IPS-18a (cell line): ENCODE results near the gene GOLGA6L2.

ENCODE experiments used
- H3K27ac ChIP-seq: one replicate; pipeline ENCODE4 v1.5.1; 2013; ENCODE audit warnings: low read length
- H3K27me3 ChIP-seq: one replicate; pipeline ENCODE4 v1.6.1; 2013; ENCODE audit warnings: mild to moderate bottlenecking, low read length; ENCODE audit not compliant: control insufficient read depth, insufficient read depth
- H3K36me3 ChIP-seq: one replicate; pipeline ENCODE4 v1.6.1; 2013; ENCODE audit warnings: low read depth, low read length; ENCODE audit not compliant: control insufficient read depth
- H3K4me1 ChIP-seq: one replicate; pipeline ENCODE4 v1.6.1; 2013; ENCODE audit warnings: low read depth, low read length; ENCODE audit not compliant: control insufficient read depth
- H3K4me3 ChIP-seq: one replicate; pipeline ENCODE4 v1.5.1; 2013; ENCODE audit warnings: low read length
- H3K9ac ChIP-seq: one replicate; pipeline ENCODE4 v1.6.1; 2013; ENCODE audit warnings: mild to moderate bottlenecking, low read length, moderate library complexity
- H3K9me3 ChIP-seq: one replicate; pipeline ENCODE4 v1.6.1; 2013; ENCODE audit warnings: low read depth, low read length; ENCODE audit not compliant: control insufficient read depth

The GOLGA6L2 gene

GRCh38 chr15:23447107-23447500 lies at the start of gene GOLGA6L2:
Gene GOLGA6L2, minus strand, starts transcription at chr15:23447243. Its CDS starts 62 bp downstream, at chr15:23447181.
- Histone ChIP-seq H3K4me3 (no peak within 1 kb of the TSS), H3K27ac (no peak within 1 kb of the TSS), H3K9me3 (peaks cover 11% of the 10 kb centered on the region), H3K9ac (no peak within 1 kb of the TSS), H3K27me3 (no peaks in the 10 kb centered on the region), H3K4me1 (no peaks in the 10 kb centered on the region), H3K36me3 (no peaks in the 10 kb centered on the region)

- Histone ChIP-seq H3K4me1 (no peaks in the 10 kb centered on the region), H3K9ac (no peak overlapping the region), H3K4me3 (no peak overlapping the region), H3K9me3 (peaks cover 7% of the 10 kb centered on the region), H3K36me3 (no peaks in the 10 kb centered on the region), H3K27ac (no peak overlapping the region), H3K27me3 (no peaks in the 10 kb centered on the region)
Measured at GRCh38 chr15:23484870-23485269, 37.8 kb upstream of the GOLGA6L2 start.

GRCh38 chr15:23483821-23484299 lies 36.8 kb upstream of the GOLGA6L2 start:
- Histone ChIP-seq H3K4me1 (no peaks in the 10 kb centered on the region), H3K27ac (no peak overlapping the region), H3K4me3 (no peak overlapping the region), H3K9me3 (peaks cover 2% of the 10 kb centered on the region), H3K9ac (no peak overlapping the region), H3K36me3 (no peaks in the 10 kb centered on the region), H3K27me3 (no peaks in the 10 kb centered on the region)

GRCh38 chr15:23482764-23483489 lies 35.9 kb upstream of the GOLGA6L2 start:
- H3K9me3 ChIP-seq, result peaks cover 2% of the 10 kb centered on the region
- no peaks in the 10 kb centered on the region for H3K4me1 ChIP-seq
- no peaks in the 10 kb centered on the region for H3K36me3 ChIP-seq
- H3K27ac ChIP-seq, result no peak overlapping the region
- H3K9ac ChIP-seq, result no peak overlapping the region
- H3K27me3 ChIP-seq, result no peaks in the 10 kb centered on the region
- no peak overlapping the region for H3K4me3 ChIP-seq

- no peaks in the 10 kb centered on the region for H3K36me3 ChIP-seq
- no peak overlapping the region for H3K27ac ChIP-seq
- no peak overlapping the region for H3K4me3 ChIP-seq
Measured at GRCh38 chr15:23482228-23482627, 35.2 kb upstream of the GOLGA6L2 start.

GRCh38 chr15:23477920-23478319 lies 30.9 kb upstream of the GOLGA6L2 start:
- Histone ChIP-seq H3K4me3 (no peak overlapping the region), H3K9ac (no peak overlapping the region), H3K9me3 (peaks cover 5% of the 10 kb centered on the region), H3K27ac (no peak overlapping the region), H3K36me3 (no peaks in the 10 kb centered on the region), H3K4me1 (no peaks in the 10 kb centered on the region), H3K27me3 (no peaks in the 10 kb centered on the region)

More at GRCh38 chr15:23482228-23482627, 35.2 kb upstream of the GOLGA6L2 start:
- Histone ChIP-seq H3K4me1 (no peaks in the 10 kb centered on the region), H3K9ac (no peak overlapping the region), H3K9me3 (peaks cover under 1% of the 10 kb centered on the region), H3K27me3 (no peaks in the 10 kb centered on the region)

- Histone ChIP-seq H3K9ac (no peak overlapping the region), H3K4me1 (no peaks in the 10 kb centered on the region), H3K27me3 (no peaks in the 10 kb centered on the region), H3K27ac (no peak overlapping the region), H3K9me3 (peaks cover 5% of the 10 kb centered on the region), H3K4me3 (no peak overlapping the region), H3K36me3 (no peaks in the 10 kb centered on the region)
Measured at GRCh38 chr15:23472678-23473077, 25.6 kb upstream of the GOLGA6L2 start.

GRCh38 chr15:23472033-23472432 lies 25.0 kb upstream of the GOLGA6L2 start:
- no peaks in the 10 kb centered on the region for H3K4me1 ChIP-seq
- H3K36me3 ChIP-seq, result no peaks in the 10 kb centered on the region
- H3K27me3 ChIP-seq, result no peaks in the 10 kb centered on the region
- H3K27ac ChIP-seq, result no peak overlapping the region
- no peak overlapping the region for H3K4me3 ChIP-seq
- H3K9me3 ChIP-seq, result peaks cover 5% of the 10 kb centered on the region
- H3K9ac ChIP-seq, result no peak overlapping the region

- no peaks in the 10 kb centered on the region for H3K36me3 ChIP-seq
- no peak overlapping the region for H3K9ac ChIP-seq
- H3K4me1 ChIP-seq, result no peaks in the 10 kb centered on the region
- no peaks in the 10 kb centered on the region for H3K27me3 ChIP-seq
- no peaks in the 10 kb centered on the region for H3K9me3 ChIP-seq
- no peak overlapping the region for H3K27ac ChIP-seq
- H3K4me3 ChIP-seq, result no peak overlapping the region
Measured at GRCh38 chr15:23467110-23467600, 20.1 kb upstream of the GOLGA6L2 start.

GRCh38 chr15:23457890-23458289 lies 10.8 kb upstream of the GOLGA6L2 start:
- Histone ChIP-seq H3K27ac (no peak overlapping the region), H3K4me1 (no peaks in the 10 kb centered on the region), H3K4me3 (no peak overlapping the region), H3K9ac (no peak overlapping the region), H3K27me3 (no peaks in the 10 kb centered on the region), H3K36me3 (no peaks in the 10 kb centered on the region), H3K9me3 (peaks cover 7% of the 10 kb centered on the region)

- no peak overlapping the region for H3K27ac ChIP-seq
- no peak overlapping the region for H3K9ac ChIP-seq
- H3K4me1 ChIP-seq, result no peaks in the 10 kb centered on the region
- peaks cover 11% of the 10 kb centered on the region for H3K9me3 ChIP-seq
- no peak overlapping the region for H3K4me3 ChIP-seq
- no peaks in the 10 kb centered on the region for H3K27me3 ChIP-seq
- H3K36me3 ChIP-seq, result no peaks in the 10 kb centered on the region
Measured at GRCh38 chr15:23446215-23447106, 582 bp downstream of the GOLGA6L2 start.
